ENCODE data around the gene HTT-AS.

HTT-AS gene

DNA sequence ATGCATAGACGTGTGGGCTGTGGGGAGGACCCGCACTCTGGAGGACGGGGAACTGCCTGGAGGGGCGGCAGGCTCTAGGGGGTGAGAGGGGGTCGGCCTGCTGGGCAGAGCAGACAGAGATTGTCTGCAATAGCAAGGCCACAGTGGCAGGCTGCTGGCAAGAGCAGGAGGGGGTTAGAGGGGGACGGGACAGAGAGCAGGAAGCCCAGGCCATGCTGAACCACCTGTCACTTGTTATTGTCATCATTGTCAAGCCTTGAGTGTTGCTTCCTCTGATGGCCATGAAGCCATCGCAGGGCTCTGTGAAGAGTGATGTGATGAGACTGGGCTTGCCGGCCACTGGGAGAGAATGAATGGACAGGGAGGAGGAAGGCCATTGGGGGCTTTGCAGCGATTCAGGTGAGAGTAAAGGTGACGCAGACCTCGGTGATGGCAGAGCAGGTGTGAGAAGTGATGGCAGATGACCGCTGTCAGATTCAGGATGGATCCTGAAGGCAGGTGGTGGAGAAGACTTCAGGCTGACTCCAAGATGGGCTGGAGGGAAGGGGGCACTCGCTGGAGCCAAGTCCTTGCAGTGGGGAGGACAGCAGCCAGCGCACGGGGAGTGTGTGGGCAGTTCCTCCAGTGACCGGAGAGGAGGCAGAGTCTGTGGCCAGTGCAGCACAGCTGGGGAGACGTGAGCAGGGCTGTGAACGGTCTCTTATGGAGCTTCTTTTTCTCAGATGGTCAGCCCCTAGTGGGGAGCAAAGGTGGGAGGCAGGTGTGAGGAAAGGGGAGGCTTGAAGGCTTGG, 43.6 kb downstream of the HTT-AS start:
- no peak for DNase-seq (ENCODE audit: low read depth)

- DNase-seq (ENCODE audit: low read depth), result no peak
These were observed 44.9 kb downstream of the HTT-AS start for GRCh38 chr4:3029464-3029863.

- DNase-seq (ENCODE audit: low read depth), result no peak
These were observed 47.8 kb downstream of the HTT-AS start for GRCh38 chr4:3026540-3026939.

- no peak for DNase-seq (ENCODE audit: low read depth)
These were observed 48.5 kb downstream of the HTT-AS start for GRCh38 chr4:3025881-3026280.

GRCh38 chr4:3022651-3023050, 51.7 kb downstream of the HTT-AS start:
- DNase-seq (ENCODE audit: low read depth), result no peak

DNA sequence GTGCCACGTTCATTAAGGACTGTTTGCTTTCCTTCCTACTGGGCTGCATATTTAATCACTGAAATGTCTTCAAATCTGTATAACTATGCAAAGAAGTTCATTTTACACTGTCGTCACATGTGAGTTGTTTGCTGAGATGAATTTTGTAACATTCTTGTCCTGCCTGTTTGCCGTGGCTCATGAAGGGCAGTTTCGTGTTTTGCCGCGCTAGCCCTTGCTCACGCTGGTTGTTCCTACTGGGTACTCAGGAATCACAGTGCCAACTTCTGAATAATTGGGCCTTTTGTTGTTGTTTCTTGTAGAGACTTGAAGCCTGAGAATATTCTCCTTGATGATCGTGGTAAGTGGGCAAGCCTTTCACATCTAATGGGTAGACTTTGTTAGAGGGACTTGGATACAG, 52.2 kb downstream of the HTT-AS start:
- DNase-seq (ENCODE audit: low read depth), result no peak

GRCh38 chr4:3021627-3022026, 52.7 kb downstream of the HTT-AS start:
- no peak for DNase-seq (ENCODE audit: low read depth)

DNA sequence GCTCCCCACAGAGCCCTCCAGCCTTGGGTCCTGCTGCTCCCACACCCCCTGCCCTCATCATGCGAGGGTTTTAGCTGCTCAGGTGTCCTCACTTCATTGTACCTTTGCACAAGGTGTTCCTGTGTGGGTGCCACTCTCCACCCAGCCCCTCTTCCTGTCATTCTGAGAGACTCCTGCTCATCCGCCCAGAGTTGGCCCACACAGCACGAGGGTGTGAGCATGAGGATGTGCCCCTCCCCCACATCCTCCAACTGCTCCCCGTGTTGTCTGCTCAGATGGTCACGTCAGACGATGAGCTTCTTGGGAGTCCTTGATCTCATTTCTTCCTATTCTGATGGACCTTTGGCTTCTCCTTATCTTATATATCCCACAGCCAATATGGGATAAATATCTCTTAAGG, 53.2 kb downstream of the HTT-AS start:
- no peak for DNase-seq (ENCODE audit: low read depth)

DNA sequence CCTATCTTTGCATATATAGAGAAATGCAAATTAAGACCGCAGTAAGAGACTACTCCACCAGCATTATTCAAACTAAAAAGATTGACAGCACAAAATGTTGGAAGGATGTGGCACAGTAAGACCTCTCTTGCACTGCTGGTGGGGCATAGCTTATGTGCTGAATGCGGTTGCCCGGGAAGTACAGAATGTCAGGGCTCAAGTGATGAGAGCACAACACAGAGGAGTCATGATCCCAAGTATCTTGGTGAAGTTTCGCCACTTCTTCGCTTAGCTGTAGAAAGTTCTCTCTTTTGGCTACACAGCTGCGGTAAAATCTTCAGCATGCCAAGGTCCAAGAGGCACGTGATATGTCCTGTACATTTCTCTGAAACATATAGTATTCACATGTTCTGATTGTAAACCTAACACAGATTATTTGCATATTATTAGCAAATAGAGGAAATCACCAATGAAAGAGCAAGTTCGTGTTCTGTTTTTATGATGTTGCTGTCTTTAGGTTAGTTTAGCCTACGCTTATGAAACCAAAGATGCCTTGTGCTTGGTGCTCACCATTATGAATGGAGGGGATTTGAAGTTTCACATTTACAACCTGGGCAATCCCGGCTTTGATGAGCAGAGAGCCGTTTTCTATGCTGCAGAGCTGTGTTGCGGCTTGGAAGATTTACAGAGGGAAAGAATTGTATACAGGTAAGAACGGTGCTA, 55.0 kb downstream of the HTT-AS start:
- DNase-seq (ENCODE audit: low read depth), result no peak

- DNase-seq (ENCODE audit: low read depth), result no peak
These were observed 56.8 kb downstream of the HTT-AS start for GRCh38 chr4:3017504-3017903.

DNA sequence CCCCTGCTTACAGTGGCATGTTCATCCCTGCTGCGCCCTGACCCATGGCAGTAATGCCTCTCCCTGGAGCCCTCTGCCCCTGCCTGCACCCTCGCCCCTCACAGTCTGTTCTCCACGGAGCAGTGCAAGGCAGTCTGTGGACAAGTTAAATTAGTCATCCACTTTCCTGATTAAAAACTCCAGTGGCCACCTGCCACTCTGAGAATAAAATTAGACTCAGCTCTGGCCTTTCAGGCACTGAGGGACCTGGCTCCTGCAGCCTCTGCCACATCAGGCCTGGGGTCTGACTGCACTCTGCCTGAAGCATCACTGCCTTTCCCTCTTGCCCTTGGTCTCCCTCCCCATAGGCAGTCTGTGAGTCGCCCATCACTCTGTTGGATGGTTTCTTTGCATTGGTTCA, 57.4 kb downstream of the HTT-AS start:
- no peak for DNase-seq (ENCODE audit: low read depth)

DNA sequence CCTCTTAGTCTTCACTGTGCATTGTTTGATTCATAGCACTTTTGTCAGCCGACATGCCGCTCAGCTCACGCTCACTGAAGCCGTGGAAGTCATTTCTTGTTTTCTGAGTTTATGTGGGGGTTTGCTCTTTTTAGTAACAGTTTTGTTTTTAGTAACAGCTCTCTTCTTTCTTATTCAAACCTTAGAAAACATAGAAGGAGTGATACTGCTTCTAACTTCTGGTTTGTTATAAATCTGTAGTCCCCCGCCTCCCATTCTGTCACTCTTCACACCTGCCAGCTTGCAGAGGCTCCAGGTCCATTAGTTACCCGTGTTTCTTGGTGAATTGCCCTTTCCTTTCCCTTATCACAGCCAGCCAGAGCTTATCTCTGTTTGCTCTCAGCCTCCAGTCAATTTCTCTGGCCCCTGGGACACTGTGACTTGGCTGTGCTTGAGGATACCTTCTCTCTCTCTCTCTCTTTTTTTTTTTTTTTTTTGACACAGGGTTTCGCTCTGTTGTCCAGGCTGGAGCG, 60.4 kb downstream of the HTT-AS start:
- DNase-seq (ENCODE audit: low read depth), result no peak

All from ELR (cell line).